Measurements from ENCODE around the gene CERT1. TPM values are rescaled to one million over a fixed set of nuclear protein-coding genes. Genes with fewer than 3 reads are reported as not detected.
"Not testable (repeated sequence)": the region's sequence is repeated elsewhere in the genome, so short reads cannot be mapped to it uniquely, and the experiment has no call there.

CERT1 gene
- total RNA-seq, 5 donors from 2014 or later (not counting 1 experiment from before 2014, with no cell fraction given): 35.7 to 39.4 (median 38.0) TPM

- Mint-ChIP-seq H3K36me3 (peaks cover 4% of the 10 kb centered on the region), H3K4me1 (peaks cover 57 to 69% (median 68%) of the 10 kb centered on the region in 3 donors), H3K9me3 (no peaks in the 10 kb centered on the region), H3K4me3 (peak overlapping the region; percentile 93 to 94 (median 93)), H3K27ac (peak overlapping the region; percentile 91 to 94), H3K27me3 (no peaks in the 10 kb centered on the region)
- CTCF ChIA-PET: no interaction called here
- Histone ChIP-seq H3K27ac (ENCODE audit: low read length) (peak overlapping the region; percentile 56), H3K9me3 (no peaks in the 10 kb centered on the region), H3K4me3 (ENCODE audit: control insufficient read depth in 1 of 2, extremely low read depth in 1 of 2, low read length in 1 of 2) (peak overlapping the region; percentile 84 to 87), H3K27me3 (replicated peaks in 1 of 2; ENCODE audit: control insufficient read depth in 2 of 2, extremely low read depth in 1 of 2, insufficient read depth in 2 of 2, low read length in 1 of 2) (no peaks in the 10 kb centered on the region), H3K4me1 (ENCODE audit: control insufficient read depth in 1 of 2, extremely low read depth in 1 of 2, insufficient read depth in 2 of 2, low read length in 2 of 2) (peaks cover 17 to 24% of the 10 kb centered on the region in 2 experiments), H3K36me3 (ENCODE audit: control insufficient read depth in 2 of 2, extremely low read depth in 1 of 2, insufficient read depth in 1 of 2, low read length in 1 of 2) (peaks cover 0 to under 1% of the 10 kb centered on the region in 2 donors)
- DNase-seq: peak in 25 of 35 experiments; percentile 5 to 57 (median 28)
- under 1% methylated on average over 45 of the region's 54 CpGs for WGBS (ENCODE audit: insufficient coverage)
- ATAC-seq (replicated peaks in 1 of 4): peak; percentile 53 to 58 (median 56)
- POLR2A ChIA-PET: interaction anchor here in 1 of 2 donors (0.5 to 0.6 kb wide), 2 partner anchors 147 to 958 kb away, joined by 3 read pairs; no protein-coding TSS in a partner anchor
These were observed 494 bp downstream of the CERT1 start for GRCh38 chr5:75510836-75511434.

- DNase-seq (peak in 2 of 35 experiments; percentile 0 to 30), ATAC-seq (replicated peaks in 1 of 4) (no peak)
- H3K4me3 Mint-ChIP-seq: peak overlapping the region; percentile 93 to 94 (median 93)
- H3K9me3 Mint-ChIP-seq: no peaks in the 10 kb centered on the region
- H3K9me3 ChIP-seq: no peaks in the 10 kb centered on the region
- ChIA-PET CTCF (no interaction called here), POLR2A (no interaction called here)
- peaks cover 7% of the 10 kb centered on the region for H3K36me3 Mint-ChIP-seq
- whole genome bisulfite sequencing (ENCODE audit: insufficient coverage): 1% methylated on average over 12 of the region's 15 CpGs
- no peak overlapping the region for H3K27ac ChIP-seq (ENCODE audit: low read length)
- peaks cover 0 to 4% of the 10 kb centered on the region in 2 donors for H3K36me3 ChIP-seq (ENCODE audit: control insufficient read depth in 2 of 2, extremely low read depth in 1 of 2, insufficient read depth in 1 of 2, low read length in 1 of 2)
- H3K4me1 ChIP-seq (ENCODE audit: control insufficient read depth in 1 of 2, extremely low read depth in 1 of 2, insufficient read depth in 2 of 2, low read length in 2 of 2): peaks cover 17 to 24% of the 10 kb centered on the region in 2 experiments
- H3K27me3 Mint-ChIP-seq: no peaks in the 10 kb centered on the region
- H3K27ac Mint-ChIP-seq: peak overlapping the region; percentile 23 to 73
- peaks cover 57 to 71% (median 70%) of the 10 kb centered on the region in 3 donors for H3K4me1 Mint-ChIP-seq
- peak overlapping the region; percentile 84 to 87 for H3K4me3 ChIP-seq (ENCODE audit: control insufficient read depth in 1 of 2, extremely low read depth in 1 of 2, low read length in 1 of 2)
- no peaks in the 10 kb centered on the region for H3K27me3 ChIP-seq (replicated peaks in 1 of 2; ENCODE audit: control insufficient read depth in 2 of 2, extremely low read depth in 1 of 2, insufficient read depth in 2 of 2, low read length in 1 of 2)
These were observed 1.0 kb downstream of the CERT1 start for GRCh38 chr5:75510417-75510835.

- Histone ChIP-seq H3K27ac (ENCODE audit: low read length) (no peak overlapping the region), H3K9me3 (no peaks in the 10 kb centered on the region), H3K4me3 (ENCODE audit: control insufficient read depth in 1 of 2, extremely low read depth in 1 of 2, low read length in 1 of 2) (peak overlapping the region; percentile 84 to 87), H3K27me3 (replicated peaks in 1 of 2; ENCODE audit: control insufficient read depth in 2 of 2, extremely low read depth in 1 of 2, insufficient read depth in 2 of 2, low read length in 1 of 2) (no peaks in the 10 kb centered on the region), H3K36me3 (ENCODE audit: control insufficient read depth in 2 of 2, extremely low read depth in 1 of 2, insufficient read depth in 1 of 2, low read length in 1 of 2) (peaks cover 0 to 4% of the 10 kb centered on the region in 2 donors), H3K4me1 (ENCODE audit: control insufficient read depth in 1 of 2, extremely low read depth in 1 of 2, insufficient read depth in 2 of 2, low read length in 2 of 2) (peaks cover 17 to 24% of the 10 kb centered on the region in 2 experiments)
- ChIA-PET POLR2A (interaction anchor here (0.6 kb wide), 2 partner anchors 57 to 1206 kb away, joined by 3 to 4 read pairs; no protein-coding TSS in a partner anchor), CTCF (no interaction called here)
- ATAC-seq (replicated peaks in 1 of 4) (no peak), DNase-seq (no peak)
- peak overlapping the region; percentile 93 to 94 (median 93) for H3K4me3 Mint-ChIP-seq
- H3K4me1 Mint-ChIP-seq: peaks cover 60 to 69% (median 68%) of the 10 kb centered on the region in 3 donors
- no peaks in the 10 kb centered on the region for H3K27me3 Mint-ChIP-seq
- no CpG with 5 or more reads among the region's 1 CpG for WGBS (ENCODE audit: insufficient coverage)
- no peak overlapping the region for H3K27ac Mint-ChIP-seq
- peaks cover 9% of the 10 kb centered on the region for H3K36me3 Mint-ChIP-seq
- H3K9me3 Mint-ChIP-seq: no peaks in the 10 kb centered on the region
These were observed 1.5 kb downstream of the CERT1 start for GRCh38 chr5:75509956-75510355.

GRCh38 chr5:75509546-75509945 lies 1.9 kb downstream of the CERT1 start:
- peaks cover 64 to 70% (median 69%) of the 10 kb centered on the region in 3 donors for H3K4me1 Mint-ChIP-seq

DNA sequence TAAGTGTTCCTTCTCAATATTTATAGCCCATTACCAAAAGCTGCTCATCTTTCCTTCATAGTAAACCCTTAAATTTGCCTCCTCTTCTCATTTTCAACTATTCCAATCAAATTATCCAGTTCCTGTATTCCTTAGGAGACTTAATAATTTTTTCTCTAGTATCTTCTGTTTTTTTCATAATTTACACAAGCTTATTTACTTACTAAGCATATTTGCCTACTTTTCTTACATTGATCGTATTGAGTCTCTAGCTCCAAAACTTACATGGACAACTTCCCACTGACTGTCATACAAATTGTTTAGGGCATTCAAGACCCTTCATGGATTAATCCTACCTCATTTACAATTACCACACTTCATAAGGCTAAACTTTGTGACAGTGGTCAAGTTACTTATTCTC lies 3.6 kb downstream of the CERT1 start:
- ChIA-PET CTCF (interaction anchor here in 1 of 2 donors (0.6 kb wide), 1 partner anchor 31 kb away, joined by 5 read pairs; no protein-coding TSS in a partner anchor), POLR2A (no interaction called here)
- Histone ChIP-seq H3K36me3 (ENCODE audit: control insufficient read depth in 2 of 2, extremely low read depth in 1 of 2, insufficient read depth in 1 of 2, low read length in 1 of 2) (peaks cover 0 to 6% of the 10 kb centered on the region in 2 donors), H3K9me3 (no peaks in the 10 kb centered on the region), H3K4me1 (ENCODE audit: control insufficient read depth in 1 of 2, extremely low read depth in 1 of 2, insufficient read depth in 2 of 2, low read length in 2 of 2) (peaks cover 16 to 22% of the 10 kb centered on the region in 2 experiments), H3K27ac (ENCODE audit: low read length) (no peak overlapping the region), H3K27me3 (replicated peaks in 1 of 2; ENCODE audit: control insufficient read depth in 2 of 2, extremely low read depth in 1 of 2, insufficient read depth in 2 of 2, low read length in 1 of 2) (no peaks in the 10 kb centered on the region), H3K4me3 (ENCODE audit: control insufficient read depth in 1 of 2, extremely low read depth in 1 of 2, low read length in 1 of 2) (no peak overlapping the region)
- H3K36me3 Mint-ChIP-seq: peaks cover 19% of the 10 kb centered on the region
- 100% methylated on average over 1 of the region's 1 CpG for WGBS (ENCODE audit: insufficient coverage)
- peaks cover 59 to 63% (median 60%) of the 10 kb centered on the region in 3 donors for H3K4me1 Mint-ChIP-seq
- no peak for DNase-seq
- H3K27me3 Mint-ChIP-seq: no peaks in the 10 kb centered on the region
- no peak overlapping the region for H3K4me3 Mint-ChIP-seq
- no peak for ATAC-seq (replicated peaks in 1 of 4)
- H3K27ac Mint-ChIP-seq: no peak overlapping the region
- no peaks in the 10 kb centered on the region for H3K9me3 Mint-ChIP-seq

More at GRCh38 chr5:75509546-75509945, 1.9 kb downstream of the CERT1 start:
- POLR2A ChIA-PET: interaction anchor here (0.6 kb wide), 3 partner anchors 58 to 1207 kb away, joined by 3 to 4 read pairs (median 3); no protein-coding TSS in a partner anchor
- H3K27me3 ChIP-seq (replicated peaks in 1 of 2; ENCODE audit: control insufficient read depth in 2 of 2, extremely low read depth in 1 of 2, insufficient read depth in 2 of 2, low read length in 1 of 2): no peaks in the 10 kb centered on the region
- Mint-ChIP-seq H3K27ac (no peak overlapping the region), H3K36me3 (peaks cover 11% of the 10 kb centered on the region), H3K4me3 (peak overlapping the region; percentile 93 to 94 (median 93)), H3K9me3 (no peaks in the 10 kb centered on the region), H3K27me3 (no peaks in the 10 kb centered on the region)
- H3K4me3 ChIP-seq (ENCODE audit: control insufficient read depth in 1 of 2, extremely low read depth in 1 of 2, low read length in 1 of 2): no peak overlapping the region
- no peaks in the 10 kb centered on the region for H3K9me3 ChIP-seq
- H3K27ac ChIP-seq (ENCODE audit: low read length): no peak overlapping the region
- H3K4me1 ChIP-seq (ENCODE audit: control insufficient read depth in 1 of 2, extremely low read depth in 1 of 2, insufficient read depth in 2 of 2, low read length in 2 of 2): peaks cover 17 to 24% of the 10 kb centered on the region in 2 experiments
- ATAC-seq (replicated peaks in 1 of 4) (no peak), DNase-seq (no peak)
- CTCF ChIA-PET: interaction anchor here (0.5 to 0.6 kb wide), 2 partner anchors 129 to 208 kb away, joined by 3 to 4 read pairs; partner anchors contain the start of gene POC5 (in 1 of the 2)
- H3K36me3 ChIP-seq (ENCODE audit: control insufficient read depth in 2 of 2, extremely low read depth in 1 of 2, insufficient read depth in 1 of 2, low read length in 1 of 2): peaks cover 0 to 4% of the 10 kb centered on the region in 2 donors
- WGBS (ENCODE audit: insufficient coverage): 87% methylated on average over 3 of the region's 4 CpGs

GRCh38 chr5:75505112-75505511 lies 6.3 kb downstream of the CERT1 start:
- ATAC-seq (replicated peaks in 1 of 4); H3K27ac ChIP-seq (ENCODE audit: low read length); H3K9me3 Mint-ChIP-seq; H3K9me3 ChIP-seq; H3K4me3 ChIP-seq (ENCODE audit: control insufficient read depth in 1 of 2, extremely low read depth in 1 of 2, low read length in 1 of 2); POLR2A ChIA-PET; H3K36me3 ChIP-seq (ENCODE audit: control insufficient read depth in 2 of 2, extremely low read depth in 1 of 2, insufficient read depth in 1 of 2, low read length in 1 of 2); H3K4me3 Mint-ChIP-seq; H3K27me3 ChIP-seq (replicated peaks in 1 of 2; ENCODE audit: control insufficient read depth in 2 of 2, extremely low read depth in 1 of 2, insufficient read depth in 2 of 2, low read length in 1 of 2); H3K27me3 Mint-ChIP-seq; DNase-seq; H3K27ac Mint-ChIP-seq: not testable (repeated sequence)
- H3K4me1 ChIP-seq (ENCODE audit: control insufficient read depth in 1 of 2, extremely low read depth in 1 of 2, insufficient read depth in 2 of 2, low read length in 2 of 2): peaks cover 4 to 15% of the 10 kb centered on the region in 2 experiments
- 100% methylated on average over 2 of the region's 5 CpGs for WGBS (ENCODE audit: insufficient coverage)
- H3K36me3 Mint-ChIP-seq: peaks cover 37% of the 10 kb centered on the region
- CTCF ChIA-PET: interaction anchor here in 1 of 2 donors (0.6 to 0.7 kb wide), 2 partner anchors 789 to 1875 kb away, joined by 3 read pairs; no protein-coding TSS in a partner anchor
- peaks cover 56 to 64% (median 57%) of the 10 kb centered on the region in 3 donors for H3K4me1 Mint-ChIP-seq
